HG02588 (cell line): ENCODE results near the gene PRR18.
A peak's percentile ranks its signal among the peaks of the same experiment; 100 is the strongest.

Experiments used
- ATAC-seq: cut with Tn5 transposase; IDR thresholded peaks from one replicate; pipeline ENCODE4 v1.9.1; 2021; ENCODE audit warnings: mild to moderate bottlenecking, moderate library complexity; ENCODE audit not compliant: unreplicated experiment

PRR18 gene

DNA sequence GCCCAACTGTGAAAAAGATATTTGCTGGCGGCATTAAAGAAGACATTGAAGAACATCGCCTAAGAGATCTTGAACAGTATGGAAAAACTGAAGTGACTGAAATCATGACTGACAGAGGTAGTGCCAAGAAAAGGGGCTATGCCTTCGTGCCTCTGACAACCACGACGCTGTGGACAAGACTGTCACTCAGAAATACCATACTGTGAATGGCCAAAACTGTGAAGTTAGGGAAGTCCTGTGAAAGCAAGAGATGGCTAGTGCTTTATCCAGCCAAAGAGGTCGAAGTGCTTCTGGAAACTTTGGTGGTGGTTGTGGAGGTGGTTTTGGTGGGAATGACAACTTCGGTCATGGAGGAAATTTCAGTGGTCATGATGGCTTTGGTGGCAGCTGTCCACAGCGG lies 26.7 kb upstream of the PRR18 start:
- no peak for ATAC-seq

DNA sequence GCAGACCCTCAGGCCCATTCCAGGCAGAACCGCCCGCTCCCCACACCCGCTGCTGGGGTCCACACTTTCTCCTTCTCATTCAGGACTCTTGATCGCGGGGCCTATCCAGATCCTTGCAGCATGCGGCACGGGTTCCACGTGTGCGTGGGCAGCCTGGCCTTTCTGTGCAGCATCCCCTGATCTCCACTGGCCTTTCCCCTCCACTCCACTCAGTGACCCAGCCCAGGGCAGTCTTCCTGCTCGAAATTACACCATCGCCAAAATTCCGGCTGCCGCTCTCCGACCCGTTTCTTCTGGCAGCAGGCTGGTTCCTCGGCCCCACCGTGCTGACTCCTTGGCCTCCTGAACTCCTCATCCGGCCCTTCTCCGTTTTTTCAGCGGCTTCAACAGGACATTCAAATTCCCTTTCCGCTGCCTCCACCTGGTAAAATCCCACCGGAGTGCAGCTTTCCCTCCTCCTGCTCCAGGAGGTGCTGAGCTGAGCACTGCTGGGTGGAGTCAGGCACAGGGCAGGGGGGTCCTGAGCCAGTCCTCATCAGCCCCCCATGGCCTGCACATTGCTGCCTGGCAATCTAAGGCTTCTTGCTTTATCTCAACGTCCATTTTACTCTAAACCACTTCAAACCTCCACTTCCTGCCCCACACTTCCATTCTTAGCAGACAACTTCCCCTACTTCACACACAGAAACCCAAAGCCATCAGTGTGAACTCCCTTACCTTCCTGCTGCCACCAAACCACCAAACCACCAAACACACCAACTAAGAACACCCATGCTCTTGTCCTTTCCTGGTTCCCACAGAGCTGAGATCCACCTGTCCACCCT lies 25.2 kb upstream of the PRR18 start:
- ATAC-seq: peak; percentile 67

DNA sequence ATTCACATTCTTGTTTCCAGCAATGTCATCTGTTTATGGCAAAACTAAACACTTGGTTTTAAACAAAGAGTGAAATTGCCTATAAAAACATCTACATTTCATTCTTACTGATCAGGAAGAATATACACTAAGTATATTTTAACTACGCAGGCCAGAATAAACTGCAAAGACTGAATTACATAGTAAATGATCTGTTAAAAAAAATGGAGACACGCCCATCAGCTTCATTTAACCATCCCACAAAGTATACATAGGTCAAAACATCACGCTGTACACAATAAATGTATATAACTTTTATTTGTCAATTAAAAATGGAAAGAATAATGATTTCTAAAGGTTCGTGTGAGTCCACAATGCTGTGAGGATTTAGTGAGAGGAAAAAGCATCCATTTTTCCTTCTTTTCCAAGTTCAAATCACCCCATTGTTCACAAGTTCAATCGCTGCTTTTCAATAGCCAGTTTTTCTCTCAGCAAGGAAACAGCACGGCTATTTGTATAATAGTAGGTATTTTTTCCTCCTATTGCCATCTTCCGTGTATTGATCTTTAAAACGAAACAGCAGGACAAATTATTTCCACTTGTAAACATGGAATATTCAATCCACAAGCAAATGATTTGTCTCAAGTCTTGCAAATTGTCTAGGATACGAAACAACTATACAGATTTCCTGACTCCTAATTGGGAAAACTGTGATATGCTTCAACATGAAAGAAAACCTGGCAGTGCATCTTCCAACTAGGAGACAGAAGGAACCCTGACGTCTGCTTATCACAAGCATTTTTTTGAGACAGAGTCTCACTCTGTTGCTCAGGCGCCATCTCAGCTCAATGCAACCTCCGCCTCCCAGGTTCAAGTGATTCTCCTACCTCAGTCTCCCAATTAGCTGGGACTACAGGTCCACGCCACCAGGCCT lies 23.6 kb upstream of the PRR18 start:
- no peak for ATAC-seq

DNA sequence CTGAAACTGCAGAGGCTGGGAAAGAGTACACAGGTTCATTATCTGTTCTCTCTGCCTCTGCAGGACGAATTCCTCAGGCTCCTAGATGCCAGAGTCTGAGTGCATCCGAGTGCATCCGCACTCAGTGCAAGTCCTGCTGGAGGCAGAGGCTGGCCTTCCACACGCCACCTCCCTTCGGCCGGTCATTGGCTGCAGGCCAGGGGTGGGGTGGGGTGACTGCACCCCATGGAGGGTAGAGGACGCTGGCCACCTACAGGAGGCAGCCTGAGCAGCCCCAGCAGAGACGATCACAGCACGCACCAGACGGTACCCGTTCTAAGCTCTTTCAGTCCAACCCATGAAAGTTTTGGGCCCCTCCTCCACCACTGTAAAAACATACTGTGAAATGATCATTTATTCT lies 22.4 kb upstream of the PRR18 start:
- ATAC-seq: no peak

DNA sequence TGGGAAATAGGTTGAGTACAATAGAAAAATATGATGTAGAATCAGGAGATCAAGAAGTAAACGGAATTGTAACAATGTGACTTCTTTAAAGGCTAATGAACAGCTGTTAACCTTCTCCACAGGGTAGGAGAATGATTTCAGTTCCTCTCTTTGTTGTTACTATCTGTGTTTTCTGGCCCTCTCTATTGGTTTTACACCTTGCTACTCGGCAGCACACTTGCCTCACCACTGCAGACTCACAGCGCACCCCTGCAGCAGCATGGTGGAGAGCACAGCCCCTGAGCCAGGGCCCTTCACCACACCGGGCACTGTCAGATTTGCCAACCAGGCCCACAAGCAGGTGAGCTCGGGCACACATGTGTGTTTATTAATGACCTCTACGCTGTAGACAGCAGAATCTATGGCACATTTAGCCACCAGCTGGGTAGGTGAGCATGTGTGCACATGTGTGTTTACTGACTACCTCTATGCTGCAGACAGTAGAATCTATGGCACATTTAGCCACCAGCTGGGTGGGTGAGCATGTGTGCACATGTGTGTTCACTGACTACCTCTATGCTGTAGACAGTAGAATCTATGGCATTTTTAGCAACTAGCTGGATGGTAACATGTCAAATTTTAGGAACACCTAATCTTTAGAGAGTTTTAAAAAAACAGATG lies 17.3 kb upstream of the PRR18 start:
- ATAC-seq: peak; percentile 75

DNA sequence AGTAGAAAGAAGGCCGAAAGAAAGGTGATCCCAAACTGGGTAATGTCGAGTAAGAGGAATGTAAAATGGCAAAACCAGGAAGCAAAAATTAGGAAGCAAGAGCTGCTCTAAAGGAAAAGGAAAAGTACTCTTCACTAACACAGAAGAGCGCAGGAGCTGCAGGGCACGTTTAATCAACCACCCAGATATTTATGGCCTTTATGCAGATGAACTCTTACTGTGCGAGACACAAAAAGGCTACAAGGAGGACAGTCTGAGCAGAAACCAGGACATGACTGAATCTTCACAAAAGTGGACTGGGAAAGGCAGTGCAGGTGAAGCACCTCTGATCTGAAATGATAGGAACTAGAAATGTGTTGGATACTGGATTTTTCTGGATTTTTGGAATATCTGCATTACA lies 15.2 kb upstream of the PRR18 start:
- no peak for ATAC-seq

DNA sequence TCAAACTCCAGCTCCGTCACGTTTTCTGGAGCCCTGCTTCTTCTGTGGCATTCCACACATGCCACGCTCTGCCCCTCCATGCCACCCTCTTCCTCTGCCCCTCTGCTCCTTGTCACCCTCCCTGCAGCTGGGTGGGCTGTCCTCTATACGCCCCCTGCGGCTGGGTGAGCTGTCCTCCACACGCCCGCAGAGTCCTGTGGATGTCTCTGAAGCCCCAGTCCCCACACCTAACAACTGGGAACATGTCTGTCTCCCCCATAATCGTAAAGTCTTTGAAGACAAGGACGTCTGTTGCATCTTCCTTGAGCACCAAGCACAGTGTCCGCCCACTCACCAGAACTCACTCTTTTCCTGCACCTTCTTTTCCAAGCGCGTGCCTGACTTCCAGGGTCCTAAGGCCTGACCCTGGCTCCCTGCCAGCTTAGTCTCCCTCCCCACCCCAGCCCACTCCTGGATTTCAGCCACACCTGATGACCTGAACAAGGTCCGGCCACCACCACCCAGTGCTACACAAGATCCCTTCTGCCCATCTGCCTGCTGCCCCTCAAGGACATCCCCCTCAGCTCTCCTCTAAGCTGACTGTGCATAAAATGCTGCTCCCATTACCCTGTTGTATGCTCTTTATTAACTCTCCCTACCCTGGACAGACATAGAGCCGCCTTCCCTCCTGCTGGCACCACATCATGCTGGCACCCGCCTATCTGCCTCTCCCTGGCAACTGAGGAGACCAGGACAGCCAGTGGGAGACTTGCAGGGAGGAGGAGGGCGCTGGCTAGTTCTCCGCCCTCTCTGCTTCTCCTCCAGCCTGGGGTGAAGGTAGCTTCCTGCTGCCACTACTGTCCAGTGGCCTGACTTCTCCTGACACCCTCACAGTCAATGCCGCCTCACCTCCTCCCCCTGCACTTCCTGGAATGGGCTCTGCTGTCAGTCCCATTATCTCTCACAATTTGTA lies 10.7 kb upstream of the PRR18 start:
- ATAC-seq: no peak

DNA sequence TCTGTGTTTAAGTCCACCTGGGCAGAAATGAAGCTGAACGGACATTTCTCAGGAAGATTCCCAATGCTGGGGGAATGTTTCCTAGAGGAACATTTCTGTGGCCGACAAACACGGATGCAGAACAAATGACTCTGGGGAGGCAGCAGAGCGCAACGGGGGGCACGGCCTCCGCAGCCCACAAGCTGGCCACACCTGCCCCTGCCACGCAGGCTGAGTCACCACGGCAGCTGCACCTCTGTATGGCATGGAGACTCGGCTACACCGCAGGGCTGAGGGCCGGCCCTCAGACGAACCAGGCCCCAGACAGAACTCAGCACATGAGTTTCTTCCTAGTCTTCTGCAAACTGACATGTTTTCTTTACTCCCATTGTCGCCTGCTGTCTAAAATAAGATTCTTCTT lies 10.0 kb upstream of the PRR18 start:
- no peak for ATAC-seq

DNA sequence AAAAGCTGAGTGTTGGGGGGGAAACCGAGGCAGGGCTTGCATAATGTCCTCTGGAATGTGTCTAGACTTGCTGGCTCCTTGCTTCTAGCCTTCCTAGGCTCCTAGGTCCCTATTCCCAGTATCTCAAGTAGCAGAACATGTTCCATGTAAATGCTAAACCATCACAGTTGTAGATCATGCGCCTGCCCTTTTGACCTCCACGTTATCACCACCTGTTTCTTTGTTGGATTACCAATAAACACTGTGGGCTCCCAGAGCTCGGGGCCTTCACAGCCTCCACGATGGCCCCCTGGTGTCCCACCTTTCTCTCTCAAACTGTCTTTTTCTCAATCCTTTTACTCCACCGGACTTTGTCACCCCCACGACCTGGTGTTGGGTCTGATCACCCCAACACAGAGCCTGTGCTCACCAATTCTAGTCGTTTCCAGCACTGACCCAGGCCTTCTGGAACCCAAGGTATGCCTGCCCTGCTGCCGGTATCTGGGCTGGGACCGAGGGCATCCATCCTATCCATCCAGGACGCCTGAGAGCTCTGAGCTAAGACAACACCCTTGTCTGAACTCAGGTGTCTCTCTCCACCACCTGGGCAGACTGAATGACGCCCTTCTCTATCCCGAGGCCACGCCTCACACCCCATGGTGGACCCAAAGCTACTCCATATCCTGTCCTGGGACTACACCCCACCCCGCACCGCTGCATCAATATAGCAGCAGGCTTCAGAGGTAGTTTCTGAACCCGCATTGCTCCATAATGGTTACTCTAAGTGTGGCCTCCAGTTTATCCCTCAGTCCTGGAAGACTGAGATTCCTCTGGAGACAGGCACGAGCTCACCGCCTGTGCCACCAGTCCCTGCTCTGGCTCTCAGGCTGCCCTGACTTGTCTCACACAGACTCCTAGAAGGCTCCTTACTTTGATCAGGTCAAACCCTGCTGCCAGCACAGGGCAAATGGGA lies 9.3 kb upstream of the PRR18 start:
- no peak for ATAC-seq

DNA sequence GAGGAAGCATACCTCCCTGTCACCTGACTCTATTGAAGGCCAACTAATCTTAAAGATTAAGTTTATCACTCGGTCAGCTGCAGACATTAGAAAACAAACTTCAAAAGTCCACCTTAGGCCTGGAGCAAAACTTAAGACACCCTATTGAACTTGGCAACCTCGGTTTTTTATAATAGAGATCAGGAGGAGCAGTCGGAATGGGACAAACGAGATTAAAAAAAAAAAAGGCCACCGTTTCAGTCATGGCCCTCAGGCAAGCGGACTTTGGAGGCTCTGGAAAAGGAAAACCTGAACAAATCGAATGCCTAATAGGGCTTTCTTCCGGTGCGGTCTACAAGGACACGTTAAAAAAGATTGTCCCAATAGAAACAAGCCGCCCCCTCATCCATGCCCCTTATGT lies 7.2 kb upstream of the PRR18 start:
- no peak for ATAC-seq

DNA sequence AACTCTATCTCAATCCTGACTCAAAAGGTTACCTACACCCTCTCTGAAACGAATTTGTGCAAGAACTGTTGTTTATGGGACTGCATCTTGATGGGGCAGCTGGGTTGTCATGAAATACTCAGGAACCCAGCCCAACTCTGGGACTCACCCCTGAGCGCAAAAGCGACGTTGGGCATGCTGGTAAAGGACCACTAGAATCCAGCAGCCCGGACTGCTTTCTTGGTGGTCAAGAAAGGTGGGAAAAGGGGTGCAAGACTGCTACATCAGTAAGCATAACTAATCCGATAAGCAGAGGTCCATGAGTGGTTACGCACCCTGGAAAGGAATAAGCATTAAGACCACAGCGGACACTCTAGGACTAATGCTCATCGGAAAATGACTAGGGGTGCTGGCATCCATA lies 6.3 kb upstream of the PRR18 start:
- no peak for ATAC-seq

DNA sequence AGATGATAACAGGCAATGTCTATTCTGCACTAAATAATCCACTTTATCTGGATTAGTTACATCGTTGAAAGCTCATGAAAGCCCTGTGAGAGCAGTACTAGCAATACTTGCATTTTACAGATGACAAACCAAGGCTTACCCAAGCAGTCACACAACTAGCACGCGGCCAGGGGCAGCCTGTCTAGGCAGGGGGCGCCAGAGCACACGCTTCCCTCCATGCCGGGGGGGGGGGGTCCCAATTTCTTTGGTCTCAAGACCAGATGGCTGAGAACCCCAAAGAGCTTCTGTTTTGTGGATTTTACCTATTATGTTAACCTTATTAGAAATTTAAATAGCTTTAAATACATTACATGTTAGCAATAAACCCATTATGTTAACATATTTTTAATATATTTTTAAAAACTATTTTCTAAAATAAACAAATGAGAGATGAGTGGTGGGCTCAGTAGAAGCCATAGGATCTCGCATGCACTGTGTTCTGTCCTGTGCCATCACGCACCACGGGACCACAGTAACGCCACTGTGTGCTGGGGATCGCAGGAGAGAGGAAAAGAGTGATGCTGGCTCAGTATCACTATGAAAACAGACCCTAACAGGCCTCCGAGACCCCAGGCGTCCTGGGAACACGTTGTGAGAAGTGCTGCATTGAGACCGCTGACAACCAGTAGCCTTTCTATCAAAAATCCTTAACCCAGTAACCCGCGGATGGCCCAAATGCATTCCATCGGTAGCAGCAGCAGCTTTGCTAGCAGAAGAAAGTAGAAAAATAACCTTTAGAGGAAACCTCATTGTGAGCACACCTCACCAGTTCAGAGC lies 5.3 kb upstream of the PRR18 start:
- ATAC-seq: peak; percentile 74

DNA sequence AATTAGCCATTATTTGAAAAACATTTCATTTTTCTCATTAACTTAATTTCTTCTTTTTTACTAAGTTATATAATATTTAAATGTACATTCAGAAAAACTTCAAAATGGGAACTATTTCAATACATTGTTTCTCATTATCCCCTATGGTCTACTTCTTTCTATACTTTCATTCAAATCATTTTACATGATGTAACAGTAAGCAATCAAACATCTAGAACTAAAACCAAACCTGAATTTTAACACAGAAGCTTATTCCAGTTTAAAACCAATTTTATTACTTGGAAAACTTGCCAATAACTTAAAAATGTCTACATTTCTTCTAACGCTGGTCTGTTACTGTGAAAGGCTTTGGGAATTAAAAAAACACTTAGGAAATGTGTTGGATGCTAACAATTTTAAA lies 4.6 kb upstream of the PRR18 start:
- no peak for ATAC-seq

DNA sequence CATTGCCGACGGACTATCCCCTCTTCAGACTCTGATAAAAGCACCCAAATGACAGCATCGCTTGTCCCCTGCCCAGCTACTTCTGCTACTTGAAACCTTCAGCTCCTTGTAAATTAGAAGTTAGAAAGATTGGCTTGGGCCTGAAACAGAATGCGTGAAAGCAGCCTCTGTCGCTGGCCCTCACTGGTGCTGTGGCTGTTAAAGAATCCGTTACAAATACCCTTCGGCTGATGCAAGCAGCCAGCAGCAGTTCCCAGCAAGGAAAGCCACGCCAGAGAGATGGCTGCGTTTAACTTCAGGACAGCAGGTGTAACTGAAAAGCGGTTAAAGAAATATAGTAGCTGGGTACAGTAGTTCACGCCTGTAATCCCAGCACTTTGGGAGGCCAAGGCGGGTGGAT lies 2.4 kb upstream of the PRR18 start:
- ATAC-seq: no peak

DNA sequence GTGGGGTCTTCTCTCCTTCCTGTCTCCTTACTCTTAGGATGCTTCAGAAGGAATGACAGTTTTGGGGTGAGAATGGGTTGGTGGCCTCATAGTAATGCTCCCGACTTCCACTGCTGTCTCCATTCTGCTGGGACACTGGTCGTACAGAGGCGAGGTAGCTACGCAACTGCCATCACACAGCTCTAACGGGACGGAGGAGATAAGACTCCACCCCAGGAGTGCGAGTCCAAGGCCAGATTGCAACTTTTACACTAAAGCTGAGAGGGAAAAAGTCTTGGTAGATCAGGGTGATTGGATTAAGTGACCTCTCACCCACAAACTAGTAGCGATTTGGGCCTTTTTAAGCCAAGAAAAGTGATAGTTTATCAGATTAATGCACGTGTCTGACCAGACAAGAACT lies 1.8 kb upstream of the PRR18 start:
- ATAC-seq: no peak

DNA sequence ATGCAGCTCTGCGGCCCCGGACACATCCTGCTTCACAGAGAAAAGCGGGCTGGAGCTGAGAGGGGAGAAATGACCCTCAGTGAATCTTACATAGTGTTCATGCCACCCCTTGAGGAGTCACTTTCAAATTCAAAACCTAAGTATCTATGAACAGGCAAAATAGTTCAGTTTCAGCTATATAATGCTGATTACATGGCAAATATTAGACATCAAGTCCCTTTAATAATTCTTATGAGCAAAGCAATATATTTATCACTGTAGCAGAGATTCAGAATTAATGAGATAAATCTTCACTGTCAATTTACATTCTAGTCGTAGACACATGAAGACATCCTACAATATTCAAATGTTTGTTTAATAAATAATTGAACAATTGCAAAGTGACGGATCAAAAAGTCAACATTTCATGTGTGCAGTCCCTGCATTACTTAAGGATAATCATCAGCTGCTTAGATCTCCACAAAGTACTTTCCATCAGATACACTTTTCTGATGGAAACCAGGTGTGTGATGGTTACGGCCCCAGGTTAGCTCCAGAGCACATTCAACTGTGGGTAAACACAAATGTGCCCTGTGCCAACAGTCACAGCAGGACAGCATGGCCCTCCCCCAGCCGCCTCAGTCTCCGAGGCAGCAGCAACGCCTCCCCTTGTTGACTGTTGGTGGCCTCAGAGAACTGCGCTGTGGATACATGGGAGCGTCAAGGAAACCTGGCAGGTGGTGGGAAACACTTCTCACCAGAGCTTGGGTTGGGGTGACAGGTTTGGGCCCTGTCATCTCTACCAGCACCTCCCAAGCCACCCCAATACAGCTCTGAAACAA lies 787 bp upstream of the PRR18 start:
- ATAC-seq: no peak
